H1 (cell line): ENCODE measurements around the gene APLP2. TPM values are rescaled to one million over a fixed set of nuclear protein-coding genes. Genes with fewer than 3 reads are reported as not detected.

Experiments
- CTCF ChIA-PET: fragments of 300-600 bp; sonication (Branson Sonifier 250); formaldehyde crosslinking; loops from one replicate; lab custom pipeline; 2021; ENCODE audit not compliant: partially characterized antibody; lab: Charles Lee
- POLR2A ChIA-PET: fragments of 300-600 bp; sonication (Branson Sonifier 250); formaldehyde crosslinking; loops from one replicate; lab custom pipeline; 2021; ENCODE audit warnings: inconsistent platforms; ENCODE audit not compliant: partially characterized antibody; lab: Charles Lee
- DNase-seq, 2 experiments: peaks; one replicate each; pipeline versions ENCODE4 v3.0.0 to v3.0.0-alpha.2; 2010 to 2022; ENCODE audit warnings: low spot score in 2 of 2, low read depth in 1 of 2, mixed read lengths in 1 of 2
- FAIRE-seq: peaks from 2 replicates; lab custom pipeline; 2011; peaks lifted over from hg19 to GRCh38; lab: Jason Lieb, UNC
- H2AFZ ChIP-seq: 2 replicates; pipeline ENCODE4 v1.8.1; 2012; ENCODE audit warnings: low read length, inconsistent platforms
- H2AK5ac ChIP-seq: 2 replicates; pipeline ENCODE4 v1.6.1; 2013; ENCODE audit warnings: low read depth, low read length
- H2BK120ac ChIP-seq: replicated peaks from 2 replicates; pipeline ENCODE3; 2013; ENCODE audit warnings: low read depth, low read length, inconsistent platforms
- H2BK12ac ChIP-seq: 2 replicates; pipeline ENCODE4 v1.6.1; 2013; ENCODE audit warnings: low read depth, low read length
- H2BK15ac ChIP-seq: 2 replicates; pipeline ENCODE4 v1.6.1; 2013; ENCODE audit warnings: low read length
- H2BK20ac ChIP-seq: 2 replicates; pipeline ENCODE4 v1.6.1; 2013; ENCODE audit warnings: low read length
- H2BK5ac ChIP-seq: 2 replicates; pipeline ENCODE4 v1.6.1; 2013; ENCODE audit warnings: low read depth, low read length
- H3K14ac ChIP-seq: 2 replicates; pipeline ENCODE4 v1.6.1; 2013; ENCODE audit warnings: inconsistent platforms; ENCODE audit not compliant: insufficient read length
- H3K18ac ChIP-seq: 2 replicates; pipeline ENCODE4 v1.6.1; 2013; ENCODE audit warnings: low read length; ENCODE audit errors: extremely low read depth
- H3K23ac ChIP-seq: 2 replicates; pipeline ENCODE4 v1.6.1; 2013; ENCODE audit warnings: inconsistent platforms; ENCODE audit not compliant: insufficient read length
- H3K23me2 ChIP-seq: 2 replicates; pipeline ENCODE4 v1.6.1; 2013; ENCODE audit warnings: low read depth, low read length
- H3K27ac ChIP-seq: 2 replicates; pipeline ENCODE4 v1.6.1; 2011; ENCODE audit warnings: low read depth, low read length, inconsistent platforms
- H3K27me3 ChIP-seq, 4 experiments: replicated peaks in 1 of 4; 1 replicate in 1 of 4; 2 replicates in 3 of 4; pipeline versions ENCODE4 v1.6.1 to v1.8.1; 2011 to 2013; ENCODE audit warnings: low read length in 3 of 4, mild to moderate bottlenecking in 3 of 4, inconsistent platforms in 2 of 4, mixed read lengths in 2 of 4, moderate library complexity in 1 of 4; ENCODE audit not compliant: control insufficient read depth in 3 of 4, insufficient read depth in 3 of 4; ENCODE audit errors: extremely low read depth in 1 of 4
- H3K36me3 ChIP-seq, 4 experiments: 2 replicates each; pipeline versions ENCODE4 v1.6.1 to v1.8.1; 2011 to 2013; ENCODE audit warnings: mild to moderate bottlenecking in 4 of 4, low read length in 3 of 4, moderate library complexity in 2 of 4, control low read depth in 1 of 4, inconsistent platforms in 1 of 4; ENCODE audit not compliant: insufficient read depth in 4 of 4, control insufficient read depth in 2 of 4
- H3K4ac ChIP-seq: replicated peaks from 2 replicates; pipeline ENCODE3; 2013; ENCODE audit warnings: low read length, low read depth, mixed read lengths, inconsistent platforms; ENCODE audit not compliant: insufficient read length
- H3K4me1 ChIP-seq, 4 experiments: replicated peaks in 1 of 4; 1 replicate in 1 of 4; 2 replicates in 3 of 4; pipeline versions ENCODE4 v1.6.1 to v1.8.1; 2011 to 2013; ENCODE audit warnings: low read length in 3 of 4, inconsistent platforms in 2 of 4, mixed read lengths in 1 of 4; ENCODE audit not compliant: insufficient read depth in 4 of 4, control insufficient read depth in 3 of 4
- H3K4me2 ChIP-seq, 2 experiments: 2 replicates each; pipeline versions ENCODE4 v1.6.1 to v1.8.1; 2011 to 2013; ENCODE audit warnings: low read depth in 2 of 2, low read length in 2 of 2, control low read depth in 1 of 2, inconsistent platforms in 1 of 2, mild to moderate bottlenecking in 1 of 2; ENCODE audit not compliant: insufficient read depth in 1 of 2
- H3K4me3 ChIP-seq, 4 experiments: fragments of 200-600, 300-600 bp in 1 of 4; sonication (generic), shearing (Covaris generic), sonication (Bioruptor Twin) in 1 of 4; 2 replicates each; pipeline versions ENCODE4 v1.5.1 to v1.8.1; 2011 to 2016; ENCODE audit warnings: low read length in 4 of 4, low read depth in 3 of 4, control low read depth in 2 of 4, inconsistent platforms in 2 of 4, mild to moderate bottlenecking in 2 of 4, mixed read lengths in 1 of 4, moderate library complexity in 1 of 4; ENCODE audit not compliant: insufficient read depth in 2 of 4; ENCODE audit errors: extremely low read depth in 1 of 4
- H3K56ac ChIP-seq: replicated peaks from 2 replicates; pipeline ENCODE3; 2013; ENCODE audit warnings: low read depth, mild to moderate bottlenecking, mixed read lengths, low read length, inconsistent platforms; ENCODE audit not compliant: insufficient read length
- H3K79me1 ChIP-seq: 2 replicates; pipeline ENCODE4 v1.6.1; 2013; ENCODE audit warnings: low read depth, low read length, control low read depth
- H3K79me2 ChIP-seq, 2 experiments: 2 replicates each; pipeline versions ENCODE4 v1.6.1 to v1.8.1; 2012 to 2013; ENCODE audit warnings: low read length in 2 of 2, mild to moderate bottlenecking in 2 of 2, inconsistent platforms in 1 of 2; ENCODE audit not compliant: insufficient read depth in 2 of 2, control insufficient read depth in 1 of 2
- H3K9ac ChIP-seq, 4 experiments: replicated peaks in 1 of 4; 1 replicate in 1 of 4; 2 replicates in 3 of 4; pipeline versions ENCODE4 v1.6.1 to v1.8.1; 2011 to 2013; ENCODE audit warnings: low read depth in 3 of 4, low read length in 3 of 4, control low read depth in 2 of 4, mild to moderate bottlenecking in 2 of 4, moderate library complexity in 2 of 4, inconsistent platforms in 1 of 4; ENCODE audit errors: extremely low read depth in 1 of 4
- H3K9me3 ChIP-seq, 2 experiments: 2 replicates each; pipeline versions ENCODE4 v1.6.1 to v1.8.1; 2012 to 2013; ENCODE audit warnings: mild to moderate bottlenecking in 2 of 2, moderate library complexity in 2 of 2, control low read depth in 1 of 2, inconsistent platforms in 1 of 2, low read depth in 1 of 2, low read length in 1 of 2, mixed read lengths in 1 of 2; ENCODE audit not compliant: insufficient read depth in 2 of 2
- H4K20me1 ChIP-seq, 2 experiments: replicated peaks in 1 of 2; 2 replicates each; pipeline versions ENCODE3 to v1.8.1; 2011 to 2013; ENCODE audit warnings: inconsistent platforms in 2 of 2, low read length in 2 of 2, mild to moderate bottlenecking in 1 of 2; ENCODE audit not compliant: insufficient read depth in 2 of 2, control insufficient read depth in 1 of 2
- H4K5ac ChIP-seq: 2 replicates; pipeline ENCODE4 v1.6.1; 2013; ENCODE audit warnings: low read length, low read depth, mixed read lengths, inconsistent platforms; ENCODE audit not compliant: insufficient read length
- H4K8ac ChIP-seq: 2 replicates; pipeline ENCODE4 v1.8.0; 2013; ENCODE audit warnings: mild to moderate bottlenecking, moderate library complexity, low read length, inconsistent platforms; ENCODE audit not compliant: insufficient read depth; ENCODE audit errors: extremely low read depth
- H4K91ac ChIP-seq: replicated peaks from 2 replicates; pipeline ENCODE3; 2013; ENCODE audit warnings: low read length, mixed read lengths, inconsistent platforms; ENCODE audit not compliant: insufficient read length
- EGR1 ChIP-seq: IDR thresholded peaks from 2 replicates; pipeline ENCODE4 v1.6.1; 2011; ENCODE audit warnings: low read depth, low read length, borderline replicate concordance
- GTF2F1 ChIP-seq: IDR thresholded peaks from 2 replicates; pipeline ENCODE4 v1.6.1; 2012; ENCODE audit warnings: low read depth, low read length, improper control_type of control experiment, borderline replicate concordance
- JUND ChIP-seq: IDR thresholded peaks from 2 replicates; pipeline ENCODE4 v1.6.1; 2011; ENCODE audit warnings: mild to moderate bottlenecking, improper control_type of control experiment, low read length
- POLR2A ChIP-seq, 2 experiments: IDR thresholded peaks; 1 replicate in 1 of 2; 2 replicates in 1 of 2; pipeline ENCODE4 v1.6.1; 2011; ENCODE audit warnings: low read depth in 2 of 2, low read length in 2 of 2, mild to moderate bottlenecking in 2 of 2; ENCODE audit errors: control extremely low read depth in 1 of 2
- POU5F1 ChIP-seq: IDR thresholded peaks from 2 replicates; pipeline ENCODE4 v1.6.1; 2011; ENCODE audit warnings: low read depth, mild to moderate bottlenecking, low read length, moderate library complexity
- SIN3A ChIP-seq, 2 experiments: IDR thresholded peaks in 1 of 2; conservative IDR thresholded peaks in 1 of 2; 2 replicates each; pipeline ENCODE4 v1.6.1; 2011 to 2012; ENCODE audit warnings: low read length in 2 of 2, improper control_type of control experiment in 1 of 2, low read depth in 1 of 2, mild to moderate bottlenecking in 1 of 2
- TAF1 ChIP-seq: IDR thresholded peaks from 2 replicates; pipeline ENCODE4 v1.6.1; 2011; ENCODE audit warnings: mild to moderate bottlenecking, low read depth, low read length
- YY1 ChIP-seq: IDR thresholded peaks from 2 replicates; pipeline ENCODE4 v1.6.1; 2011; ENCODE audit warnings: low read depth, mild to moderate bottlenecking, low read length
- WGBS, 2 experiments: shearing (Covaris generic) in 1 of 2; methylation state at CpG; one replicate each; pipeline versions ENCODE4 v1.1.6 to v1.1.7; 2013 to 2015; ENCODE audit warnings: low lambda C conversion rate in 2 of 2, mixed read lengths in 2 of 2, inconsistent platforms in 1 of 2, low coverage in 1 of 2, missing lambda C conversion rate in 1 of 2; ENCODE audit not compliant: insufficient replicate concordance in 2 of 2, insufficient coverage in 1 of 2, insufficient read length in 1 of 2; ENCODE audit errors: extremely low coverage in 1 of 2, missing lambda C conversion rate in 1 of 2; 5-methylcytosine and 5-hydroxymethylcytosine counted together
- polyA plus RNA-seq, 7 experiments: library from polyadenylated mRNA; depleted of rRNA in 3 of 7; stranded (reverse) in 5 of 7; unstranded in 2 of 7; fragments of >200 nt in 5 of 7; fragments of 200-250 nt in 2 of 7; gene quantifications; 1 replicate in 5 of 7; 2 replicates in 1 of 7; 4 replicates in 1 of 7; pipeline versions ENCODE4 v1.2.1 to v1.2.3, GENCODE V29; 2011 to 2013; ENCODE audit warnings: missing spikeins in 2 of 7, mixed read lengths in 2 of 7
- total RNA-seq: library from RNA; stranded (reverse); fragmentation: NEBNext Ultra II Directional; extraction: Animal tissue kit (Norgen Biotek cat#: 25700); gene quantifications from 2 replicates; pipeline ENCODE4 v1.2.1, GENCODE V29; 2021
- TF ChIP-seq, protein P1 (sequence below): IDR thresholded peaks from 2 replicates; pipeline ENCODE4 v1.6.1; 2012; ENCODE audit warnings: low read length, inconsistent platforms

Gene APLP2
- total and polyA plus RNA-seq, 2 of the 8 experiments (the other 6 are each of a cell fraction or from before 2014, with no cell fraction given), result 222 to 315 TPM

DNA sequence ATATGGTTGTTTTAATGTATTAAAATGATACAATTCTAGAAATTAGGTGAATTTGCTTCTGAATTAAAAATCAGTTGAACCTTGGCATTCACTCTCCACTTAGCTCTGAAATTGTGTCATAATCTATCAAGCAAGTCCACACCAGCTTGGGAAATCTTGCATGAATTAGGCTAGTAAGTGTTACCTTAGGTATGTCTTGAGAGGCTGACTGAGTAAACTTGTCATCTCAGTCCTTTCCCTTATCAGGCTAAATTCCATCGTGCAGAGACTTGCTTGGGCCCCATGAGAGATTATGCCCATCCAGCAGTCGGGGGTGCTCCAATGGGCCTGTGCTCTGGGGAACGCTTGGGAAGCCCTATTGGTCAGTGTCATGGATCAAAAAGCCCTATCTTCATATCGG lies 55.9 kb downstream of the APLP2 start:
- Histone ChIP-seq H3K23me2 (no peaks in the 10 kb centered on the region; the same call in 1 of the 2 replicates), H3K56ac (no peak overlapping the region), H2AFZ (no peak overlapping the region), H3K9ac (no peak overlapping the region), H3K4me1 (0 out of 7 replicates have a peak, but pooled peaks cover 0 to 3% (median 0%) of the 10 kb centered on the region in 4 experiments), H2BK120ac (no peak overlapping the region), H3K79me2 (peaks cover 0 to 6% of the 10 kb centered on the region in 2 experiments; a peak in 1 of 4 replicates), H3K36me3 (peaks cover 42 to 89% (median 75%) of the 10 kb centered on the region in 4 experiments), H3K27me3 (no peaks in the 10 kb centered on the region), H4K91ac (no peak overlapping the region), H4K5ac (no peak overlapping the region), H3K27ac (no peak overlapping the region), H3K4ac (no peak overlapping the region), H3K79me1 (peaks cover 8% of the 10 kb centered on the region), H2BK15ac (no peak overlapping the region), H2BK20ac (no peak overlapping the region), H2BK5ac (no peak overlapping the region), H3K4me2 (no peak overlapping the region), H4K20me1 (peaks cover under 1 to 4% of the 10 kb centered on the region in 2 experiments), H3K14ac (no peak overlapping the region), H3K23ac (no peak overlapping the region), H3K18ac (no peak overlapping the region), H3K4me3 (no peak overlapping the region), H3K9me3 (no peaks in the 10 kb centered on the region), H2BK12ac (no peak overlapping the region), H4K8ac (no peak overlapping the region), H2AK5ac (no peak overlapping the region)
- no peak for DNase-seq
- no peak for FAIRE-seq
- POLR2A ChIA-PET, result interaction anchor here (2.1 kb wide), 1 partner anchor 122 kb away, joined by 4 read pairs; no protein-coding TSS in a partner anchor
- CTCF ChIA-PET, result interaction anchor here (1.1 to 2.7 kb wide), 6 partner anchors 11 to 242 kb away, joined by 3 to 10 read pairs (median 6); no protein-coding TSS in a partner anchor
- WGBS, 2 experiments, result 87% methylated on average over 4 of the region's 4 CpGs; no CpG with 5 or more reads in 1 of the 2 experiments
- no peak for TF ChIP-seq POLR2A (IDR thresholded peaks at IDR 0.05; ENCODE audit: control extremely low read depth in 1 of 2, low read depth in 2 of 2, low read length in 2 of 2)
- no peak for TF ChIP-seq YY1
- TF ChIP-seq EGR1, result no peak
- no peak for TF ChIP-seq GTF2F1
- TF ChIP-seq TAF1, result no peak
- no peak for TF ChIP-seq SIN3A (conservative IDR thresholded peaks at IDR 0.05 in 1 of 2, IDR thresholded peaks at IDR 0.05 in 1 of 2; ENCODE audit: low read depth in 1 of 2, low read length in 2 of 2)
- TF ChIP-seq, protein P1, sequence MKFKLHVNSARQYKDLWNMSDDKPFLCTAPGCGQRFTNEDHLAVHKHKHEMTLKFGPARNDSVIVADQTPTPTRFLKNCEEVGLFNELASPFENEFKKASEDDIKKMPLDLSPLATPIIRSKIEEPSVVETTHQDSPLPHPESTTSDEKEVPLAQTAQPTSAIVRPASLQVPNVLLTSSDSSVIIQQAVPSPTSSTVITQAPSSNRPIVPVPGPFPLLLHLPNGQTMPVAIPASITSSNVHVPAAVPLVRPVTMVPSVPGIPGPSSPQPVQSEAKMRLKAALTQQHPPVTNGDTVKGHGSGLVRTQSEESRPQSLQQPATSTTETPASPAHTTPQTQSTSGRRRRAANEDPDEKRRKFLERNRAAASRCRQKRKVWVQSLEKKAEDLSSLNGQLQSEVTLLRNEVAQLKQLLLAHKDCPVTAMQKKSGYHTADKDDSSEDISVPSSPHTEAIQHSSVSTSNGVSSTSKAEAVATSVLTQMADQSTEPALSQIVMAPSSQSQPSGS, result no peak
- TF ChIP-seq POU5F1, result no peak
- no peak for TF ChIP-seq JUND
